Left renal cortex interstitium (tissue), 4 donors: ENCODE results near the gene GRB7. TPM values are rescaled to one million over a fixed set of nuclear protein-coding genes. Genes with fewer than 3 reads are reported as not detected.
"Not testable (repeated sequence)": the region's sequence is repeated elsewhere in the genome, so short reads cannot be mapped to it uniquely, and the experiment has no call there.

Experiments used
- DNase-seq, 4 donors: peaks; one replicate each; pipeline ENCODE4 v3.0.0-alpha.2; 2013; ENCODE audit warnings: low read depth in 4 of 4, low spot score in 2 of 4, missing footprints in 1 of 4
- polyA plus RNA-seq, 4 donors: library from polyadenylated mRNA; unstranded; fragments of 120-200 nt; gene quantifications; one replicate each; pipeline ENCODE4 v1.2.1, GENCODE V29; 2013; ENCODE audit not compliant: insufficient read length in 4 of 4

The GRB7 gene
- polyA plus RNA-seq, 4 donors: 30.0 to 52.1 (median 37.1) TPM

- DNase-seq: no peak
Measured at GRCh38 chr17:39750131-39751015, 12.6 kb downstream of the GRB7 start.

- DNase-seq: no peak
Measured at GRCh38 chr17:39751016-39751543, 13.3 kb downstream of the GRB7 start.

GRCh38 chr17:39751637-39752036, 13.9 kb downstream of the GRB7 start:
- DNase-seq: no peak

- no peak for DNase-seq
Measured at GRCh38 chr17:39752241-39752881, 14.6 kb downstream of the GRB7 start.

- DNase-seq: no peak
Measured at GRCh38 chr17:39753514-39754160, 15.9 kb downstream of the GRB7 start.

- DNase-seq: no peak
Measured at GRCh38 chr17:39754161-39754957, 16.6 kb downstream of the GRB7 start.

- DNase-seq: no peak
Measured at GRCh38 chr17:39754958-39755553, 17.3 kb downstream of the GRB7 start.

GRCh38 chr17:39755554-39756379, 18.0 kb downstream of the GRB7 start:
- no peak for DNase-seq

- no peak for DNase-seq
Measured at GRCh38 chr17:39756380-39757079, 18.8 kb downstream of the GRB7 start.

- DNase-seq: no peak
Measured at GRCh38 chr17:39757176-39757662, 19.5 kb downstream of the GRB7 start.

- no peak for DNase-seq
Measured at GRCh38 chr17:39757931-39758873, 20.5 kb downstream of the GRB7 start.

- no peak for DNase-seq
Measured at GRCh38 chr17:39759204-39759603, 21.5 kb downstream of the GRB7 start.

GRCh38 chr17:39761861-39762496, 24.2 kb downstream of the GRB7 start:
- DNase-seq: no peak

- DNase-seq: no peak
Measured at GRCh38 chr17:39763051-39763820, 25.5 kb downstream of the GRB7 start.

GRCh38 chr17:39764171-39764570, 26.4 kb downstream of the GRB7 start:
- DNase-seq: not testable (repeated sequence)

GRCh38 chr17:39765175-39765574, 27.4 kb downstream of the GRB7 start:
- no peak for DNase-seq
